Measurements from ENCODE around the gene DPP3. TPM values are rescaled to one million over a fixed set of nuclear protein-coding genes. Genes with fewer than 3 reads are reported as not detected.

Gene DPP3
- total RNA-seq, 1 experiment from 2014 or later, result 135 TPM

GRCh38 chr11:66466225-66467033 lies 13.8 kb upstream of the DPP3 start, which contains the start of gene PELI3:
TSS of gene PELI3 (plus strand) at chr11:66466905. CDS start at chr11:66468129, 1,224 bp downstream.
- Histone ChIP-seq H2AFZ (ENCODE audit: low read length) (peak within 1 kb of the TSS; percentile 100), H3K9ac (ENCODE audit: low read length) (peak within 1 kb of the TSS; percentile 73), H3K36me3 (ENCODE audit: low read depth, low read length) (no peaks in the 10 kb centered on the region), H3K27me3 (ENCODE audit: low read length) (no peaks in the 10 kb centered on the region), H4K20me1 (ENCODE audit: low read length) (no peaks in the 10 kb centered on the region), H3K4me2 (ENCODE audit: low read length) (peak within 1 kb of the TSS; percentile 100), H3K4me3 (ENCODE audit: low read length) (peak within 1 kb of the TSS; percentile 92), H3K9me3 (ENCODE audit: low read length) (no peaks in the 10 kb centered on the region), H3F3A (ENCODE audit: low read length, unreplicated experiment) (no peaks in the 10 kb centered on the region), H3K4me1 (ENCODE audit: insufficient read depth, low read length) (peaks cover 20% of the 10 kb centered on the region), H3K27ac (ENCODE audit: low read length) (no peak within 1 kb of the TSS), H3K79me2 (ENCODE audit: low read length) (peaks cover 14% of the 10 kb centered on the region), H3K9me2 (replicated peaks; ENCODE audit: low read length) (no peaks in the 10 kb centered on the region)
- CTCF ChIA-PET, result interaction anchor here (0.5 to 1.4 kb wide), 12 partner anchors 14 to 1685 kb away, joined by 3 to 18 read pairs (median 5); partner anchors contain the start of genes DPP3, MRPL11 and RBM14
- ATAC-seq, result peak; percentile 92
- intact Hi-C loops (cut with micrococcal nuclease), result loop anchor here (2.0 kb wide), 1 partner anchor 28 kb away; the partner anchor contains the start of gene MRPL11
- POLR2A ChIA-PET (ENCODE audit: unreplicated experiment), result interaction anchor here (0.5 to 1.5 kb wide), 17 partner anchors 10 to 935 kb away, joined by 3 to 19 read pairs (median 9); partner anchors contain the start of genes BRMS1, DPP3 and ZDHHC24
- no peak for TF ChIP-seq EZH2phosphoT487 (IDR thresholded peaks at IDR 0.05; ENCODE audit: borderline replicate concordance, low read length)
- TF ChIP-seq EZH2 (IDR thresholded peaks at IDR 0.05; ENCODE audit: low read length, unreplicated experiment), result no peak
- TF ChIP-seq CTCF (conservative IDR thresholded peaks at IDR 0.05; ENCODE audit: low read depth, low read length), result no peak
- DNase-seq, result peak; percentile 96
- BruUV-seq (replicated peaks), result TSS peak; percentile 30

GRCh38 chr11:66467034-66467659 lies 13.1 kb upstream of the DPP3 start:
- POLR2A ChIA-PET (ENCODE audit: unreplicated experiment), result interaction anchor here (0.5 to 1.5 kb wide), 5 partner anchors 11 to 560 kb away, joined by 3 to 15 read pairs (median 9); partner anchors contain the start of genes BRMS1 and DPP3
- peak overlapping the region; percentile 100 for H3K4me2 ChIP-seq (ENCODE audit: low read length)
- H3K27ac ChIP-seq (ENCODE audit: low read length), result no peak overlapping the region
- CTCF ChIA-PET, result interaction anchor here (0.5 to 1.4 kb wide), 4 partner anchors 13 to 1671 kb away, joined by 3 to 18 read pairs (median 6); partner anchors contain the start of genes DPP3 and MRPL11
- peaks cover 14% of the 10 kb centered on the region for H3K79me2 ChIP-seq (ENCODE audit: low read length)
- no peaks in the 10 kb centered on the region for H3F3A ChIP-seq (ENCODE audit: low read length, unreplicated experiment)
- H3K9me2 ChIP-seq (replicated peaks; ENCODE audit: low read length), result no peaks in the 10 kb centered on the region
- peak; percentile 43 for DNase-seq
- H3K36me3 ChIP-seq (ENCODE audit: low read depth, low read length), result peaks cover under 1% of the 10 kb centered on the region; the same call in 1 of the 2 replicates
- intact Hi-C loops (cut with micrococcal nuclease), result loop anchor here (2.0 kb wide), 1 partner anchor 28 kb away; the partner anchor contains the start of gene MRPL11
- TF ChIP-seq CTCF (conservative IDR thresholded peaks at IDR 0.05; ENCODE audit: low read depth, low read length) (peak; percentile 30; the same call in 1 of the 2 replicates), EZH2 (IDR thresholded peaks at IDR 0.05; ENCODE audit: low read length, unreplicated experiment) (no peak)
- no TSS peak for BruUV-seq (replicated peaks)
- H3K27me3 ChIP-seq (ENCODE audit: low read length), result no peaks in the 10 kb centered on the region
- peak overlapping the region; percentile 73 for H3K9ac ChIP-seq (ENCODE audit: low read length)
- ATAC-seq, result peak; percentile 61
- H4K20me1 ChIP-seq (ENCODE audit: low read length), result no peaks in the 10 kb centered on the region
- no peaks in the 10 kb centered on the region for H3K9me3 ChIP-seq (ENCODE audit: low read length)
- H3K4me1 ChIP-seq (ENCODE audit: insufficient read depth, low read length), result peaks cover 20% of the 10 kb centered on the region
- H2AFZ ChIP-seq (ENCODE audit: low read length), result peak overlapping the region; percentile 77
- peak overlapping the region; percentile 92 for H3K4me3 ChIP-seq (ENCODE audit: low read length)

Measured in PC-3 (cell line).